CD4-positive, alpha-beta T cell treated with Interleukin-4 for 4 hours (primary cell): Measurements from ENCODE around the gene GRN.
A peak's percentile ranks its signal among the peaks of the same experiment; 100 is the strongest.

Experiments used
- DNase-seq: peaks from one replicate; pipeline ENCODE4 v3.0.0-alpha.2; 2020

GRN gene

DNA sequence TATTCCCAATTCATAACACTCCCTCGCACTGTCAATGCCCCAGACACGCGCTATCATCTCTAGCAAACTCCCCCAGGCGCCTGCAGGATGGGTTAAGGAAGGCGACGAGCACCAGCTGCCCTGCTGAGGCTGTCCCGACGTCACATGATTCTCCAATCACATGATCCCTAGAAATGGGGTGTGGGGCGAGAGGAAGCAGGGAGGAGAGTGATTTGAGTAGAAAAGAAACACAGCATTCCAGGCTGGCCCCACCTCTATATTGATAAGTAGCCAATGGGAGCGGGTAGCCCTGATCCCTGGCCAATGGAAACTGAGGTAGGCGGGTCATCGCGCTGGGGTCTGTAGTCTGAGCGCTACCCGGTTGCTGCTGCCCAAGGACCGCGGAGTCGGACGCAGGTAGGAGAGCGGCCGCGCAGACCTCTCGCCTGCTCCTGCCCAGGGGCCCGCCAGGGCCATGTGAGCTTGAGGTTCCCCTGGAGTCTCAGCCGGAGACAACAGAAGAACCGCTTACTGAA is at the start of gene GRN:
Gene GRN, plus strand, starts transcription at position 364 of the 515 bp plus-strand sequence. CDS start 3,863 bp downstream, outside the sequence.
- DNase-seq: peak; percentile 85

DNA sequence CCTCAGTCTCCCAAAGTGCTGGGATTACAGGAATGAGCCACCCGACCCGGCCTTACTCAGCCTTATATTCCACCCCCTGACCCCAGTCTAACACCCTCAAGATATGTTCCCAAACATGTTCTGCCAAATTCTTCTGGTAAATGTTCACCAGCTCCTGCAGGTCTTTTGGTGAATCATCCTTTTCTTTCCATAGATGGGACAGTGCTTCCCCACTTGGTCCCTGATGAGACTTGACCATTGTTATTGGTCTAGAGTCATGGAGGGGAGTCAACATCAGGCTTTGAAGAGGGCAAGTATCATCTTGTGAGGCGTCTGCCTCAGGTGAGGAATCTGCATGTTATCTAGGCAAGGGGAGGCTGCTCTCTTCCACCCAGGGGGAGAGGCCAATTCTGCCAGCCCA is 47.1 kb upstream of the GRN start:
- DNase-seq: no peak

DNA sequence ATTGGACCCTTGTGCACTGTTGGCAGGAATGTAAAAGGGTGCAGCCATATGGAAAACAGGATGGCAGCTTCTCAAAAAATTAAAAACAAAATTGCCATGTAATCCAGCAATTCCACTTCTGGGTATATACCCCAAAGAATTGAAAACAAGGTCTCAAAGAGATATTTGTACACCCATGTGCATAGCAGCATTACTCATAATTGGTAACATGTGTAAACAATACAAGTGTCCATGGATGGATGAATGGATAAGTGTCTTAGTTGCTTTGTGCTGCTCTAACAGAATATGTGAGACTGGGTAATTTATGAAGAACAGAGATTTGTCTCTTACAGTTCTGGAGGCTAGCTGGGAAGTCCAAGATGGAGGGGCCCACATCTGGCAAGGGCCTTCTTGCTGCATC is 40.5 kb upstream of the GRN start:
- DNase-seq: no peak

DNA sequence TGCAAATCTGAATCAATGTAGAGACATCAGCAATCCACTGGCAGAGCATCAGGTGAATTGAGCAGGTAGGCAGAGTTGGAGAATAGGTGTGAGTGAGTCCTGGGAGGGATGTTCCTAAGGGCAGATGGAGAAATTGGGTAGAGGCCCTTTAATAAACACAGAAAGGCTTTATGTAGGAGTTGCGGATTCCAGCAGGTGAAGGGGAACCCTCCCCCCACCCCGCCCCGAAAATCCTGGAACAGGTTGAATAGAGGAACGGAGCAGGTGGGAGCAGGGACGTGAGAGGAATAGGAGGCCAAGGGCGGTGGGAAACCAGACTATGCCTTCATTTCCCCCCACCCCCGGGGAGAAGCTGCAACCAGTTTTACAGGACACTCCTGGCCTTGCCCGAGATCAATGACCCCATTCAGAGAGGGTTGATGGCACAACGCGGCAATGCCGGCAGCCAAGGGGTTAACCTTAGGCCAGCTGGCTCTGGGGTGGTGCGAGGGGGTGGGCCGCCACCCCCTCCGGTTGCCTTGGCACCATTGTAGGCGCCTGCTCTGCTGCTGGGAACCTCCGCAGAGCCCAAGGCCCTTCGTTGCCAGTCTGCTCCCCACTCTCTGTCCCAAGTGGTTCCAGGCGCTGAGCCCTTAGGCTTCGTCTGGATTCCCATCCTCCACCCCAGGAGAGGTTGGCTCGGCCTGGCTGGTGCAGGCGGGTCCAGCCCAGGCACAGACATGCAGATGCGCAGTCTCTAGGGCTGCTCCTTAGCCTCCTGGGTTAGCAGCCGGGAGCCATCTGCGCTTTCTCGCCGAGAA is 37.5 kb upstream of the GRN start:
- no peak for DNase-seq

DNA sequence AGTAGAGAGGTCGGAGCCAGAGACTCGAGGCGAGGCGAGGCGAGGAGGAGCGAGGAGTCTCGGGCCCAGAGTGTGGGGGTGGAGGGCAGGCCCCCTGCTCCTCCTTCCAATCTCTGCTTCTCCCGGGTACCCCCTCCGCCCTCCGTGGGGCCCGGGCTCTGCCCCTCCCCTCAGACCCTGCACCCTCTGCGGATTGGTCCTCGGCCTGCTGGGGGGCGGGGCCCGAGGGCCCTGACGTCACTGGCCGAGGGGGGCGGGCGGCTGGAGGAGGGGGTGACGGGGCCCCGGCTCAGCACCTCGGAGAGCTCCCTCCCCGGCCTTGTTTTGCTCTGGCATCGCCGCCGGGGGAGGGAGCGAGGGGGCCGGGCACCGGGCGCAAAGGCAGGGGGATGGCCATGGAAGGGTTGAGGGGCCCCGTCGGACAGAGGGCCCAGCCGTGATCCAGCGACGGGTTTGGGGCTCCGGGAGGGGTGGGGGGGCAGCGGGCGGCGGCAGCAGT is 36.7 kb upstream of the GRN start, which contains the start of gene RUNDC3A:
Gene RUNDC3A, plus strand, starts transcription at position 282 of the 499 bp plus-strand sequence. CDS start 232 bp downstream, outside the sequence.
- peak; percentile 77 for DNase-seq

DNA sequence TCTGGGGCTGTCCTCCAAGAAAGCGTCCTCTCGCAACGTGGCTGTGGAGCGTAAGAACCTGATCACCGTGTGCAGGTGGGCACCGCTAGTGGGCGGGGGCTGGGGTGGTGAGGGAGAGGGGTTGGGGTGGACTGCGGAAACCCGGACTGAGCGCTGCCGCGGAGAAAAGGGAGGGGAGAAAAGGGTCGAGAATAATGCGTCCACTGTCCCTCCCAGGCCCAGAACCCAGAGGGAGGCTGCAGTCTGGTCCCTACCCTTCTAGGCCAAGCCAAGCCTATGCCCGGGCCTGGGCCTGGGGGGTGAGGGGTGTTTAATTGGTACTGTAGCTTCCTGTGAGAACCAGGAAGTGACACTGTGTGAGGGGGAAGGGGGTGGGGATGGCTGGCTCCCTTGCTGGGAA is 36.2 kb upstream of the GRN start:
- no peak for DNase-seq

DNA sequence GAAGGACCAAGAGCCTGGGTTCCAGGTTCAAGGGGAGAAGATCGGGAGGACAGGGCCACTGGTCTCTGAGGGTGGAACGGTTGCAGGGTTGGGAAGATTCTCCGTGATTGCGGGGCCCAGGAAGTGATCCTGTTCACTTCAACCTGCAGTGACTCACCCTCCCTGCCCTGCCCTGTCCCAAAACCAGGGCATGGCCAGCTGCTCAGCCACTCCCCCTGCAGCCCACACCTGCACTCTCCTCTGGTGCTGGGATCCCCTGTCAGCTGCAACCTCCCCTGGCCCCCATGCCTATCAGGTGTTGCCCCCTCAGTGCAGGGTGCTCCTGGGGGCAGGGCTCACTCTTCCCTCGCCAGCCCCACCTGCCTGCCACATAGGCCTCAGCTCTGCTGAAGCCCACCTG is 35.6 kb upstream of the GRN start:
- DNase-seq: no peak

DNA sequence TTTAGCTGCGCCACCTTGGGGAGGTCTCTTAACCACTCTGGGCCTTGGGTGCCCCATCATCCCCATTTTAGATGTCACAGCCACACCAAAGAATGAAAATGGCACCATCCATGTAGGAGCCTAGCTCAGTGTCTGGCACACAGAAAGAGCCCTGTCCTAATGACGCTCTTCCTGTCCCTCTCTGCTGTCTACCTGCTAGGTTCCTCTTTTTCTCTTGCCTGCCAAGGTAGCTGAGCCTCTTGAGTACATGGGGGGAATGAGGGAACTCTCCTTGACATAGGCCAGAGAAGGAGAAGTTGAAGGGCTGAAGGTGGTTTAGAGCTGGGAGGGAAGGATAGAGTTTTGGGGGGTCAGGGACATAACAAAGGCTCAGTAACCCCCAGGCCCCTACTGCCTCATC is 34.9 kb upstream of the GRN start:
- no peak for DNase-seq

DNA sequence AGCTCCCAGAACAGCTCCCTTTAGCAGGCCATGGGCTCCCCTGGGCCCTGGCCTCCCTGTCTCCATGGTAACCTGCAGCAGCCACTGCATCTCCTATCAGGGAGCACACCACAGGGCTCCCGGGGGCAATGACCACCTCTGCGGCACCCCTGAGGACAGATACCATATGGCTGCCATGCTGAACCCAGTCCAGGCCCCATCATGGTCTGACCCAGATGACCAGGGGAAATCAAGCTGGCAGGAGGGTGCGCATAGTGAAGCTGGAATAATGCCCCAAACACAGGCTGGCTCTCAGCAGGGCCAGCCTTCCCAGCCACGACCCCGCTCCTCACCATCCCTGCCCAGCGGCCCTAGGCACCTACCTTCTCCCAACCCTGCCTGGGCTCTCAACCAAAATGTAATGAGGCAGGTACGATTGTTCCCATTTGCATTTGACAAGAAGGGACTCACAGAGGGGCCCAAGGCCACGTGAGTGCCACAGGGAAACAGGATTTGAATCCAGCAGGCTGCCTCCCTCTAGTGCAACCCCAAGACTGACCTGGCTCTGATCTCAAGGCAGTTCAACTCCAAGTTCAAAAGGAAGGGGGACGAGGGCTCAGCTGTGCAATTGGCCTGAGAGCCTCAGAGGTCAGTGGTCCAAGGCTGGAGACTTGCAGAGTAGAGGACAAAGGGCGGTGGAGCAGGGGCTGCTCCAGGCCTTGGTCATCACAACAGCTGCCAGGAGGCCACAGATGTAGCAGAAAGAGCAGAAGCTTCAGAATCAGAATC is 34.3 kb upstream of the GRN start:
- no peak for DNase-seq

DNA sequence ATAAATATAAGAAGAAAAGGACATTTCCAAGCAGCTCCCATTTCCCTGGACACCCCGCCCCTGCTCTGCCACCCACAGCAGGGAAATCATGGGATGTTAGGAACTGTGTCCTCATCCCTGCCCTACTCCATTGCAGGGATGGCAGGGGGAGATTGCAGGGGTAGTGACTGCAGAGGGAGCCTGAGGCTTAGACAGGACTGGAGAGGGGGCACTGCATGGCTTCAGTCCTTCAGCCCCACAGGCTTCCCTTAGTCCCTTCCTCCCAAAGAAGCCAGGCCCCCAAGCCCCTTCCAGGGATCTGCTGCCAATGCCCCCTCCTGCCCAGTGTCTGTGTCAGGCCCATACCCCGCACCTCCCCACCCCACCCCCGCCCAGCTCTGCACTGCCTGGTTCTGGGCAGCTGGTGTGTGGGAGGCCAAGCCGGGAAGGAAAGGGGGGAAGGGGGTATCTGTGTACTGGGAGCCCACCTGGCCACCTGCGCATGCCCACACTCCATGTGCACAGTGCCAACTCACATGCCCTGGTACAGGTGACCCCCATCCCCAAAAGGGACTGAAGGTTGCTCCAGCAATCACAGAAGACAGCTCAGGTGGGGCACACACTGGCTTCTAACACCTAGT is 33.4 kb upstream of the GRN start:
- DNase-seq: no peak

DNA sequence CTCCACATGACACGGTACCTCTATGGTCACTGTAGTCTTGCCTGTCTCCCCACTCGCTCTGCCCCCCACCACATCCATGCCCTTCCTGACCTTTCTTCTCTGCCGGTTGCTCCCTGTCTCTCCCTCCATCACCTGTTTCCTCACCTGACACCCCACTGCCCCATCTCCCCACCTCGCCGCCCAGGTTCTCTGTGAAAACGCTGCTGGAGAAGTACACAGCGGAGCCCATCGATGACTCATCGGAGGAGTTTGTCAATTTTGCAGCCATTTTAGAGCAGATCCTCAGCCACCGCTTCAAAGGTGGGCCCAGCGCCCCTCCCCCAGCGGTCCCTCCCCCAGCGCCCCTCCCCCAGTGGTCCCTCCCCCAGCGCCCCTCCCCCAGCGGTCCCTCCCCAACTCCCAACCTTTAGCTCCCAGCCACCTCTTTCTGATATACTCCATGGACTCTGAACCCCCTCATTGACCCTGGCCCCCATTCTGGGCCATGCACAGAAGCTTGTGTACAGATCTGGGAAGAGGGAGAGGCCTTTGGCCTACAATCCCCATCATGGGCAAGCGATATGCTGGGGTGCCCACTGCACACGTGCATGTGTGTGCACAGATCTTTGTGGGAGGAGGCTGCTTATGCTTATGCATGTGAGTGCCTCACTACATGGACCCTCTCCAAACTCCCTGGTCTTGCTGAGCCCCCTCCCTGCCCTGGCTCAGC is 32.6 kb upstream of the GRN start:
- no peak for DNase-seq

DNA sequence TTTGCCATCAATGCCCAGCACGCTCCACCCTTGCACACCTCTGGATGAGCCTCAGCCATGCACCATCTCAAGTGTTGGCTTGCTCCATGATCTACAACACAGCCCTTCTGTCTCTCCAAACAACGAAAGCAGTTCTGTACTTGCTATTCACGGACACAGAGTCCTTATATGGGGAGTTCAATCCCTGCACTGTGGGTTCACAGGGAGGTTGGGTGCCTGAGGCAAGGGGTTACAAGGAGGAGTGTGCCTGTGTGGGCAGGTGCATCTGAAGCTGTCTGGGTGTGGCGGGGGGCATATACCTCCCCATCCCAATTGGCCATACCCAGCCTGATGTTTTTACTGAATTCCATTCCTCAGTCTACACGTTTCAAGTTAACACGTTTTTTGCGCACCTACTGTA is 31.1 kb upstream of the GRN start:
- no peak for DNase-seq

DNA sequence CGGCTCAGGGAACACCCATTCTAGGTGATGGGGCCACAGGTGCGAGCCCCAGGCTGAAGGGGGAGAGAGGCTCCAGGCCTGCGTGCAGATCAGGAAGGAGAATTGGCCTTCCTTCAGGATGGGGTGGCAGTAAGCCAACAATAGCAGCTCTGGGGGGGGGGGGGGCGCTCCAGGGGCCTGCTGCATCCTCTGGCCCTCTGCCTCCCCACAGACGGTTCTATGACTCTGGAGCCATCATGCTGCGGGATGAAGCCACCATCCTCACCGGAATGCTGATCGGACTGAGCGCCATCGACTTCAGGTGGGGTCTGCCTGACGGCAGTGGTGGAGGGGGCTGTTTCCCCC is 30.6 kb upstream of the GRN start:
- DNase-seq: no peak

DNA sequence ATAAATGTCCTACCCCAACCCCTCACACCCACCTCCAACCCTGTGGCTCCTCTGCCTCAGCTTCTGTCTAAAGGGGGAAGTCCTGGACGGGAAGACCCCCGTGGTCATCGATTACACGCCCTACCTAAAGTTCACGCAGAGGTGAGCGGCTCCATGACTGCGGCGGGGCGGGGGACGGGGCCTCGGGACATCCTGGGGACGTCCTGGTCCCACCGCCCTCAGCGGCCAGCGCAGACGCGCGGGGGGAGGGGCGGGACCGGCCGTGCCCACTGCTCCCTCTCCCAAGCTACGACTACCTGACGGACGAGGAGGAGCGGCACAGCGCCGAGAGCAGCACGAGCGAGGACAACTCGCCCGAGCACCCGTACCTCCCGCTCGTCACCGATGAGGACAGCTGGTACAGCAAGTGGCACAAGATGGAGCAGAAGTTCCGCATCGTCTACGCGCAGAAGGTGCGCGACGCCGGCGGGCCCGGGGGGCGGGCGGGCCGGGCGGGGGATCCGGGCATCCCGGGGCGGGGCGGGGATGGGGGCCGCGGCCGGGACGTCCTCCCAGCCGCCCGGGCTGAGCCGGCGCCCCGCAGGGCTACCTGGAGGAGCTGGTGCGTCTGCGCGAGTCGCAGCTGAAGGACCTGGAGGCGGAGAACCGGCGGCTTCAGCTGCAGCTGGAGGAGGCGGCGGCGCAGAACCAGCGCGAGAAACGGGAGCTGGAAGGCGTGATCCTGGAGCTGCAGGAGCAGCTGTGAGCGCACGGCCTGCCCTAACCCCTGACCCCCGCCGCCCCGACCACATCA is 30.0 kb upstream of the GRN start:
- no peak for DNase-seq

DNA sequence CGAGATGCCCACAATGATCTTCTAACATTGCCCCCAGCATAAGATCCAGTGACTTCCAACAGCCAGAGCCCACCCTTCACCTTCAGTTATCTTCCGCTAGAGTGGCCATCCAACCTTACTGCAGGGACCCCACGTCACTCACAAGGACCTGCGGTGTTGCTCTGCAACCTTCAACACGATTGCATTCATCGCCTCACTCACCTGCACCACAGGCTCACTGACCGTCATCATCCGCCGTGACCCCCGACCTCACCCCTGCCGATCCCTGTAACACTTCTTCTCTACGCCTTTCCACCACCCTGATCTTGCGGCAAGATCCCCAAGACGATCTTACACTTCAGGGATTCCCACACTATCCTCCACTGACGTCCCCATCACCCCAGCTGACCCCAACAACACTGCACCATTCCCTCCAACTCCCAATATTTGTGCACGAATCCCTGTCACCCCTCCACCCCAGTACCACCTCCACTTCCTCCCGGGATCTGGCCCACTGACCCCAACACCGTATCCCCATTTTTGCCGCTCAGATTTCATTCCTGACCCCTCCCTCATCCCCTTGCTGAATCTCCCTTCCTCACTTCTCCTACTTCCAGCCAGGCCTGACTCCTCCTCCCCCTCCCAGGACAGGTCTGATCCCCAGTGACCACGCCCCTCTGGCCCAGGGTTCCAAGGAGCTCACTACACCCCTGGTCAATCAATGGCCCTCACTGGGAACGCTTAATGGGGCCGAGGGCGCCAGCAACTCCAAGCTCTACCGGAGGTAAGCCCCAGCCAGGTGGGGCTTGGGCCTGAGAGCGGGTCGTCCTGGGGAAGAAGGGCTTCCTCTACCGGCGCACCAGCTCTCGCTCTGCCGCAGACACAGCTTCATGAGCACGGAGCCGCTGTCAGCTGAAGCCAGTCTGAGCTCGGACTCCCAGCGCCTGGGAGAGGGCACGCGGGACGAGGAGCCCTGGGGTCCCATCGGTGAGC is 29.1 kb upstream of the GRN start:
- no peak for DNase-seq

DNA sequence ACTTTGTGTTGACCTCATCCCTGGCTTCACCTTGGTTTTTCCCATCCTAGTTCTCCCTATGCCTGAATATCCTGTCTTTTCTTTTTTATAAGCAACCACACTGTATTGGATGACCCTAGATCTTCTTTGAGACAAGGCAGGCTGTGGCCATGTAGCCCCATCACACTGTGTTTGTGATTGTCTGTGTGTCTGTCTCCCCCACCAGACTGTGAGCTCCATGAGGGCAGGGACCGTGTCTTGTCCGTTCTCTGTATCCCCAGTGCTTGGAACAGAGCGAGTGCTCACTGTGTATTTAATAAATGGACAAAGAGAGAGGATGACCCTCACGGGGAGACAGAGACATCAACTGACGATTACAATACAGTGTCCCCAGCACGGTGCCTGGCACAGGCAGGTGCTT is 27.6 kb upstream of the GRN start:
- DNase-seq: no peak

DNA sequence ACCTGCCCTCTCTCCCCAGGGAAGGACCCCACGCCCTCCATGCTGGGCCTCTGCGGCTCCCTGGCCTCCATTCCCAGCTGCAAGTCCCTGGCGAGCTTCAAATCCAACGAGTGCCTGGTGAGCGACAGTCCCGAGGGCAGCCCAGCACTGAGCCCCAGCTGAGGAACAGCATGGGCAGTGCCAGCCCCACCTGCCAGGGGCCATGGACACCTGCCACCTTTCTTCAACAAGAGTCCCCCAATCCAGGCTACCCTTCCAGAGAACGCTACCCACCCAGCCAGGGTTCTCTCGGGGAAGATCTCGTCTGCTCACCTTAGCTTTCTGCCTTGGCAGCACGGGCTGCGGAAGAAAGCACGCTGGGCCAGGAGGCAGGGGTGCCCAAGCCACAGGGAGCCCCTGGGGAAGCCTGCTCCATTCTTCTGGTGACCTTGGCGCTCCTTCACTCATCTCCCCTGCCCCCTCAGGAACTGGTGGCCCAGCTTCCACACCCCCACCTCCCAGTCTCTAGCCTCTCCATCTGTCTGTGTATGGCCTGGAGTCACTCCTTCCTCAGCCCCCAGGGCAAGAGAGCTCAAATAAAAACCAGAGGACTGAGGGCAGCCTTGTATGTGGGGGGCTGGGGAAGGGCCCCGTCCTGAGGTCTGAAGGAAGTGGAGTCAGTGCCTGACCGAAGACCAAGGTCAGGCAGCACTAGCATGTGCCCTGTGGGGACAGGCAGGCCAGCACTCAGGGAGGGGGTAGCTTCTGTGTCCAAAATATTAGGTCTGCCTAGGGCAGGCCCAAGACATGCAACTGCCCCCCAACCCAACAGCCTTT is 26.8 kb upstream of the GRN start:
- no peak for DNase-seq

DNA sequence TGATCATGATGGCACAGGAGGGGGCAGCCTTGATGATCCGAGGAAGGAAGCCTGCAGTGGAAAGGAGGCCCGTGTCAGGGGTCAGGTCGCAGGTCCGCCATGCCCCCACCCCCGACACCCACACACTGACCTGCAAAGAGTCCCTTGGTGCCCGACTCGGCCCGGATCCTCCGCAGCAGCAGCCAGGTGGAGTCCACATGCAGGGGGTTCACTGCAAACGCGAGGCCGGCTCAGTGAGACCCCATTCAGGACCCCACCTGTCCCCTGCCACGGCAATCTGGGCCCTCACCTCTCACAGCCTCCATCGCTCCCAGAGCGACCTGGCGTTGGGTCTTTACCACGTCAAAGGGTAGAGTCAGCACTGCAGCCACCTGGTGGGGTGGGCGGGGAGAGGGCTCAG is 25.0 kb upstream of the GRN start:
- DNase-seq: no peak

DNA sequence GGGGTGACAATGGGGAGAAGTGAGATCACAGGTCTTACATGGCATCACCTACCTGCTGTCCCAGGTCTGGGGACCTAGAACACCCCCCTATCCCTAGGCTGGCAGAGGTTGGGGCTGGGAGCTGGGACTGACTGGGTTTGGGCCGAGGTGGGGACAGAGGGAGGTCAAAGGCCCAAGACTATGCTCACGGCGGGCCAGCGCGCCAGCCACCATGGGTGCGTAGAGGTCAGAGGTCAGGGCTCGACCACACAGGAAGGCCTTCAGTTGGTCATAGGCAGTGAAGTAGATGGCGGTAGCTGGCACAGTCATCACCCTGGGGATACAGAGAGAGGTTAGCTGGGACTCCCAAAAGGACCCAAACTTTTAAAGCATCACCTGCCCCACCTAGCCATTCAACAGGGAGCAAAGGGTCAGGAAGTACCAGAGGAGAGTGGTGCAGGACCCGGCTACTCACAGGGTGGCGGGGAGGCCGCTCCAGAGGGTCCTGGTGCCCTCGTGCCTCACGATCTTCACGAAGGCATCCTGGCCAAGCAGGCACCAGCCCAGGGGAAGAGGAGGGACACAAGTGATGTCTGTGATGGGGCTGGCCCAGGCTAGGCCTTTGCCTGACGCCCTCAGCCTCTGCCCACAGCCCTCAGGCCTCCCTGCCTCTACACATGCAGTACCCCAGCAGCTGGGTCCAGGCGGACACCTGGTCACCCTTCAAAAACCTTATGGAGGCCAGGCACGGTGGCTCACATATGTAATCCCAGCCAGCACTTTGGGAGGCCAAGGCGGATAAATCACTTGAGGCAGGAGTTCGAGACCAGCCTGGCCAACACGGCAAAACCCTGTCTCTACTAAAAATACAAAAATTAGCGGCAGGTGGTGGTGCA is 23.6 kb upstream of the GRN start:
- DNase-seq: no peak
